Right lobe of liver (tissue), 6 donors: ENCODE data around the gene AJAP1. TPM values are rescaled to one million over a fixed set of nuclear protein-coding genes. Genes with fewer than 3 reads are reported as not detected.

Source experiments
- ATAC-seq, 4 donors: fragments of 200-7000 bp; cut with Tn5 transposase; one replicate each; pipeline ENCODE4 v1.9.1; 2020; ENCODE audit warnings: mild to moderate bottlenecking in 4 of 4, moderate library complexity in 4 of 4
- DNase-seq, 3 donors: peaks; one replicate each; pipeline ENCODE4 v3.0.0-alpha.2; 2020
- H3K27ac ChIP-seq, 3 donors: fragments of 200-600 bp; one replicate each; pipeline ENCODE4 v1.8.0; 2022
- H3K27me3 ChIP-seq, 2 donors: fragments of 200-600 bp; one replicate each; pipeline ENCODE4 v1.8.0; 2022
- H3K36me3 ChIP-seq, 4 donors: fragments of 200-600 bp; sonication (generic) in 1 of 4; one replicate each; pipeline versions ENCODE4 v1.5.1 to v1.8.0; 2017 to 2022; ENCODE audit warnings: control low read depth in 1 of 4
- H3K4me1 ChIP-seq, 4 donors: fragments of 200-600 bp; sonication (generic) in 1 of 4; one replicate each; pipeline versions ENCODE4 v1.5.1 to v1.8.0; 2017 to 2022; ENCODE audit warnings: control low read depth in 1 of 4
- H3K4me3 ChIP-seq, 3 donors: fragments of 200-600 bp; one replicate each; pipeline ENCODE4 v1.8.0; 2022
- H3K9me3 ChIP-seq, 4 donors: fragments of 200-600 bp; sonication (generic) in 1 of 4; one replicate each; pipeline versions ENCODE4 v1.5.1 to v1.8.0; 2017 to 2022; ENCODE audit warnings: control low read depth in 1 of 4
- POLR2A ChIP-seq: fragments of 450-650 bp; IDR thresholded peaks from one replicate; pipeline ENCODE4 v1.6.1; 2017; ENCODE audit warnings: antibody characterized with exemption, mild to moderate bottlenecking
- WGBS: methylation state at CpG from one replicate; pipeline ENCODE4 v1.1.6; 2018; ENCODE audit warnings: low coverage, low lambda C conversion rate; ENCODE audit not compliant: insufficient coverage; ENCODE audit errors: missing lambda C conversion rate; 5-methylcytosine and 5-hydroxymethylcytosine counted together
- intact Hi-C, 2 donors: fragments of 100-400 bp; cut with DNase I; formaldehyde crosslinking; loops; one replicate each; pipeline versions ENCODE4 v1.11.2 to v1.14.1; 2022
- total RNA-seq, 6 experiments: library from RNA; depleted of rRNA in 2 of 6; stranded (reverse); fragments of >200 nt in 2 of 6; fragmentation: NEBNext Ultra II Directional in 3 of 6; extraction: Animal tissue kit (Norgen Biotek cat#: 25700) in 3 of 6; gene quantifications; one replicate each; pipeline versions ENCODE4 v1.1.0 to v1.2.4, GENCODE V29; 2016 to 2023
- TF ChIP-seq, protein P1 (sequence below), 4 donors: fragments of 200-600 bp in 3 of 4; fragments of 450-650 bp in 1 of 4; IDR thresholded peaks; one replicate each; pipeline versions ENCODE4 v1.5.1 to v1.8.0; 2016 to 2022; ENCODE audit warnings: antibody characterized with exemption in 4 of 4, mild to moderate bottlenecking in 2 of 4
- donor health status: DM: no; HTN: yes; CAD: no.
- donor health status: DM: no; HTN: no; CAD: no.
- donor health status: DM: no; HTN: no; CAD: no.
- donor health status: DM: no; HTN: yes; CAD: no.
- donor health status: DM: no; HTN: yes; CAD: no.

AJAP1 gene
- total RNA-seq, 6 experiments from 2014 or later = 0.06 to 0.35 (median 0.13) TPM

DNA sequence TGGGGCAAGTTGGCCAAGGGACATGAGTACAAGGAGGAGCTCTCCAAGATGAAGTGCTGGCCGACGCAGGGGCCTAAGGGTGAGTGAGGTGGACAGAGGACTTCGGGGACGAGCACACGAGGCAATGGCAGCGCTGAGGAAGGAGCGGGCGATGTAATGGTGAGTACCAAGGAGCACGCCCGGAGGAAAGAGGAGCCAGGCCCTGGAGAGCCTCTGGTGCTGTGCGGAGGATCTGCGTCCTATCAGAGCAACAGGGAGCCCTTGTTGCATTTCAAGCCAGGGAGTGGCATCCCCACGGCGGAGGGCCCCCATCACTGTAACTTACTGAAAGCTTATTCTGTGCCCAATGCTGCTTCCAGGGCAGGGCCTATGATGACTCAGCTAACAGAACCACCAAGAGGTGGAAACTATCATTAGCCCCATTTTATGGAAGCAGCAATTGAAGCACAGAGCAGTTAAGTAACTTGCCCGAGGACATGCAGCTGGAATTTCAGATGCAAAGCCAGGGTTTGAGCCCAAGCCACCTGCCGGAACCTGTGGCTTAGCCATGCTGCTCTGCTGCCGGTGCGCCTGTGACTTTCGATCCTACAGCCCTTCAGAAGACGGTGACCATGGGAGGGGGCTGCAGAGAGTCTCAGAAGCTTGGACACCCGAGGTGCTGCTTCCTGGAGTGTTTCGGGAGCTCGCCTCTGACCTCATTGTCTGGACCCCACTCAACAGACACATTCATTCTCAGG is 17.6 kb upstream of the AJAP1 start:
- no peak overlapping the region for H3K4me3 ChIP-seq
- 67% methylated on average over 10 of the region's 23 CpGs for WGBS
- H3K27me3 ChIP-seq = no peaks in the 10 kb centered on the region
- intact Hi-C loops = no loop called here
- no peak for TF ChIP-seq POLR2A
- TF ChIP-seq, protein P1, sequence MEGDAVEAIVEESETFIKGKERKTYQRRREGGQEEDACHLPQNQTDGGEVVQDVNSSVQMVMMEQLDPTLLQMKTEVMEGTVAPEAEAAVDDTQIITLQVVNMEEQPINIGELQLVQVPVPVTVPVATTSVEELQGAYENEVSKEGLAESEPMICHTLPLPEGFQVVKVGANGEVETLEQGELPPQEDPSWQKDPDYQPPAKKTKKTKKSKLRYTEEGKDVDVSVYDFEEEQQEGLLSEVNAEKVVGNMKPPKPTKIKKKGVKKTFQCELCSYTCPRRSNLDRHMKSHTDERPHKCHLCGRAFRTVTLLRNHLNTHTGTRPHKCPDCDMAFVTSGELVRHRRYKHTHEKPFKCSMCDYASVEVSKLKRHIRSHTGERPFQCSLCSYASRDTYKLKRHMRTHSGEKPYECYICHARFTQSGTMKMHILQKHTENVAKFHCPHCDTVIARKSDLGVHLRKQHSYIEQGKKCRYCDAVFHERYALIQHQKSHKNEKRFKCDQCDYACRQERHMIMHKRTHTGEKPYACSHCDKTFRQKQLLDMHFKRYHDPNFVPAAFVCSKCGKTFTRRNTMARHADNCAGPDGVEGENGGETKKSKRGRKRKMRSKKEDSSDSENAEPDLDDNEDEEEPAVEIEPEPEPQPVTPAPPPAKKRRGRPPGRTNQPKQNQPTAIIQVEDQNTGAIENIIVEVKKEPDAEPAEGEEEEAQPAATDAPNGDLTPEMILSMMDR (IDR thresholded peaks at IDR 0.05) = no peak
- H3K4me1 ChIP-seq = no peaks in the 10 kb centered on the region
- ATAC-seq (peak in 1 of 4 donors; percentile 17), DNase-seq (no peak)
- H3K9me3 ChIP-seq = no peaks in the 10 kb centered on the region
- H3K27ac ChIP-seq = no peak overlapping the region
- no peaks in the 10 kb centered on the region for H3K36me3 ChIP-seq

DNA sequence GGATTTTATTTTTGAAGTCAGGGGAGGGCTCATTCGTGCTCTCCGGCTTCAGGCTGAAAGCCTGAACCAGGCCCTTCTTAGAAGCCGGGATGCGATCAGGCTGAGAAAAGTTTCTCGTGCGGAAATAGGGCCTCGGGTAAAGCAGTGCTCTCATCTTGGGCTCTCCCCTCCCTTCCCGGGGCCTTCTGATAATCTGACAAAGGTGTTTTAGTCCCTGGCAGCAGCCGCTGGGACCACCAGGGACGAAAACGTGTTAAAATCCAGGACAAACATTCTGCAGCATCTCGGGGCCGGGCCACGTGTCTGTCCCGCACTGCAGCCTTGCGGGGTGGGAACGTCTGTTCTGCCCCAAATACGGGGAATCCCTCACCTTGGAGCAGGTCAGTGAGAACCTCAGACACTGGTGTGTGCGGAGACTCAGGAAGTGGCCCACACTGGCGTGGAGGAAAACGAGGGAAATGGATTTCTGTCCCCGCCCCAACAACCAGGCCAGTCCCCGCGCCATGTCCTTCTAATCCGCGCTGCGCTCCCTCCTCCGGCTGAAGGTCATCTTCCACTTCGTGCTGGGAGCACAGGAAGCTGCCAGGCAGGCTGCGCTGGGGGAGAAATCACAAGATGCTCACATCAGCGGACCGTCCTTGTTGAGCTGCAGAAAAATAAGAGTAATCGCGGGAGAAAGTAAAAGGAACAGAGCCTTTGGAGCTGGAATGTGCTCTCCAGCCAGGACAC is 16.6 kb upstream of the AJAP1 start:
- ATAC-seq (no peak), DNase-seq (no peak)
- Histone ChIP-seq H3K4me1 (no peaks in the 10 kb centered on the region), H3K9me3 (no peaks in the 10 kb centered on the region), H3K36me3 (no peaks in the 10 kb centered on the region), H3K27me3 (no peaks in the 10 kb centered on the region), H3K4me3 (no peak overlapping the region), H3K27ac (no peak overlapping the region)
- WGBS = 46% methylated on average over 18 of the region's 34 CpGs
- TF ChIP-seq, protein P1 (IDR thresholded peaks at IDR 0.05) = no peak
- TF ChIP-seq POLR2A = no peak
- intact Hi-C loops = no loop called here

DNA sequence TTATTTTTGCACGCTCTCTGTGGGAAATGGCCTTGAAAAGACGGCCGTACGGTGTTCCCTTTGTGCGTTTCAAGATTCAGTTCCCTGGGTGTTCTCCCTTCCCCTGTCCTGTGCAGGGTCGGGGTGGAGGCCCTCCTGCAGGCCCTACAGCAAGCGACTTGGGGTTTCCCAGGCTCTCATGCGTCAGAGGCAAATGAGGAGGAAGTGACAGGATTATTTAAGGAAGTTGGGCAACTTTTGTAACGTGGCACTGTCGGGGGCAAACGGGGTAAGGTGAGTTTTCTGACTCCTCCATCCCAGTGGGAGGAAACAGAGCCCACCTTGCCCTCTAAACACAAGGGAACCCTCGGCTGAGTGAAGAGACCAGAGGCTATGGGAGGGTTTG is 16.1 kb upstream of the AJAP1 start:
- ATAC-seq (no peak), DNase-seq (no peak)
- intact Hi-C loops = no loop called here
- no peaks in the 10 kb centered on the region for H3K9me3 ChIP-seq
- TF ChIP-seq, protein P1 (IDR thresholded peaks at IDR 0.05) = no peak
- no peak for TF ChIP-seq POLR2A
- no peaks in the 10 kb centered on the region for H3K36me3 ChIP-seq
- H3K4me3 ChIP-seq = no peak overlapping the region
- H3K4me1 ChIP-seq = no peaks in the 10 kb centered on the region
- H3K27ac ChIP-seq = no peak overlapping the region
- WGBS = 26% methylated on average over 11 of the region's 12 CpGs
- H3K27me3 ChIP-seq = no peaks in the 10 kb centered on the region

DNA sequence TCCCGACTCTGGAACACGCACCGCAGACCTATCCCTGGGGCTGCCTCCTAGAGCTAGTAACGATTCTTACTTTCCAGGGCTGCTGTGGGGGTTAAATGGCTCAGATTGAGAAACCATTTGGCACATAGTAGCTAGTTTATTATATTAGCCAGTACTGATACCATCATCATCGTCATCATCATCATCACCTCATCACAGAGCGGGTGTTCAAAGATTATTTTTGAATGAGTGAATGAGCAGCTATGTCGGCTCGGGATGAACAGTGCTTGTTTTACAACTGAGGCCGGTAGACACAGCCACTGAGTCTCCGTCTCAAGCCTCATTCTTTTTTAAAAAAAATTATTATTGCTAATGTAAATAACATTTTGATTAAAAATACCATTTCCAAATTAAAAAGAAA is 13.5 kb upstream of the AJAP1 start:
- intact Hi-C loops = no loop called here
- Histone ChIP-seq H3K36me3 (no peaks in the 10 kb centered on the region), H3K4me3 (no peak overlapping the region), H3K27me3 (no peaks in the 10 kb centered on the region), H3K4me1 (no peaks in the 10 kb centered on the region), H3K27ac (no peak overlapping the region), H3K9me3 (no peaks in the 10 kb centered on the region)
- 77% methylated on average over 6 of the region's 10 CpGs for WGBS
- DNase-seq = no peak
- TF ChIP-seq POLR2A = no peak
- TF ChIP-seq, protein P1 (IDR thresholded peaks at IDR 0.05) = no peak
- ATAC-seq = no peak
